ENCODE results near the gene RUSC2. TPM values are rescaled to one million over a fixed set of nuclear protein-coding genes. Genes with fewer than 3 reads are reported as not detected.

Gene RUSC2
- total and polyA plus RNA-seq, 2 donors (not counting 1 experiment from before 2014, with no cell fraction given), result 0.27 to 0.76 TPM

DNA sequence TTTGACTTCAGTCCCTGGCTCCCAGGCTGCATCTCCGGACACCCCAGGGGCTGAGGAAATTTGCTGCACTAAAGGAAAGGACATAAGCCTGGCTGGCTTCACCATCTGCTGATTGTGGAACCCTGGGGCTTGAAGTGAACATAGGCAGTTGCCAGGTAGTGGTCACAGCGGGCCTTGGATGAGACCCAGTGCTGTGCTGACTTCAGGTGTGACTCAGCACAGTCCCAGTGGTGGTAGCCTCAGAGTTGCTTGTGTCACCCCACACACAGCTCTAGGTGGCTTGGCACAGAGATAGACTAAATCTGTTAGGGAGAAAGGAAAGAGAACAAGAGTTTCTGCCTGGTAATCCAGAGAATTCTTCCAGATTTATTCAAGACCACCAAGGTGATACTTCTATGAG is 36.1 kb upstream of the RUSC2 start:
- no peaks in the 10 kb centered on the region for H3K4me1 Mint-ChIP-seq
- ChIA-PET POLR2A (no interaction called here), CTCF (no interaction called here)
- Histone ChIP-seq H3K27me3 (replicated peaks in 1 of 4; ENCODE audit: control extremely low read depth in 1 of 4, control insufficient read depth in 3 of 4, insufficient read depth in 4 of 4, low read length in 3 of 4) (peaks cover 0 to 12% (median 5%) of the 10 kb centered on the region in 4 experiments), H3K9ac (ENCODE audit: low read length) (no peak overlapping the region), H2AFZ (ENCODE audit: insufficient read depth, low read depth, low read length, poor library complexity, severe bottlenecking) (no peak overlapping the region), H3K4me1 (ENCODE audit: control insufficient read depth in 2 of 2, insufficient read depth in 2 of 2, low read length in 2 of 2) (no peaks in the 10 kb centered on the region), H4K20me1 (ENCODE audit: control insufficient read depth, insufficient read depth, low read length, poor library complexity, severe bottlenecking) (no peaks in the 10 kb centered on the region), H3K4me3 (ENCODE audit: control extremely low read depth in 1 of 5, extremely low read depth in 1 of 5, insufficient read depth in 1 of 5, low read depth in 2 of 5, low read length in 4 of 5) (no peak overlapping the region), H3K4me2 (replicated peaks; ENCODE audit: low read depth, low read length, poor library complexity, severe bottlenecking) (no peak overlapping the region), H3K79me2 (ENCODE audit: control insufficient read depth, insufficient read depth, low read length) (no peaks in the 10 kb centered on the region), H3K27ac (ENCODE audit: low read length in 2 of 2) (no peak overlapping the region), H3K36me3 (replicated peaks in 1 of 2; ENCODE audit: control extremely low read depth in 1 of 2, control insufficient read depth in 1 of 2, extremely low read depth in 1 of 2, insufficient read depth in 2 of 2, low read length in 1 of 2) (no peaks in the 10 kb centered on the region), H3K9me3 (ENCODE audit: control extremely low read depth in 1 of 3, control insufficient read depth in 2 of 3, insufficient read depth in 1 of 3, low read length in 2 of 3) (peaks cover 1 to 21% (median 7%) of the 10 kb centered on the region in 3 donors)
- 89% methylated on average over 2 of the region's 2 CpGs for WGBS (ENCODE audit: insufficient coverage)
- no peak for DNase-seq
- H3K9me3 Mint-ChIP-seq (ENCODE audit: insufficient read depth), result no peaks in the 10 kb centered on the region
- ATAC-seq (ENCODE audit: low read depth), result no peak
- no peak for TF ChIP-seq EZH2 (IDR thresholded peaks at IDR 0.05; ENCODE audit: borderline replicate concordance, insufficient read depth, low read depth, low read length, poor library complexity, severe bottlenecking)
- TF ChIP-seq, protein P1, sequence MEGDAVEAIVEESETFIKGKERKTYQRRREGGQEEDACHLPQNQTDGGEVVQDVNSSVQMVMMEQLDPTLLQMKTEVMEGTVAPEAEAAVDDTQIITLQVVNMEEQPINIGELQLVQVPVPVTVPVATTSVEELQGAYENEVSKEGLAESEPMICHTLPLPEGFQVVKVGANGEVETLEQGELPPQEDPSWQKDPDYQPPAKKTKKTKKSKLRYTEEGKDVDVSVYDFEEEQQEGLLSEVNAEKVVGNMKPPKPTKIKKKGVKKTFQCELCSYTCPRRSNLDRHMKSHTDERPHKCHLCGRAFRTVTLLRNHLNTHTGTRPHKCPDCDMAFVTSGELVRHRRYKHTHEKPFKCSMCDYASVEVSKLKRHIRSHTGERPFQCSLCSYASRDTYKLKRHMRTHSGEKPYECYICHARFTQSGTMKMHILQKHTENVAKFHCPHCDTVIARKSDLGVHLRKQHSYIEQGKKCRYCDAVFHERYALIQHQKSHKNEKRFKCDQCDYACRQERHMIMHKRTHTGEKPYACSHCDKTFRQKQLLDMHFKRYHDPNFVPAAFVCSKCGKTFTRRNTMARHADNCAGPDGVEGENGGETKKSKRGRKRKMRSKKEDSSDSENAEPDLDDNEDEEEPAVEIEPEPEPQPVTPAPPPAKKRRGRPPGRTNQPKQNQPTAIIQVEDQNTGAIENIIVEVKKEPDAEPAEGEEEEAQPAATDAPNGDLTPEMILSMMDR (IDR thresholded peaks at IDR 0.05), result no peak
- H3K27ac Mint-ChIP-seq, result no peak overlapping the region
- H3K27me3 Mint-ChIP-seq, result peaks cover 43% of the 10 kb centered on the region
- intact Hi-C loops (cut with micrococcal nuclease), result no loop called here
- no peak overlapping the region for H3K4me3 Mint-ChIP-seq

DNA sequence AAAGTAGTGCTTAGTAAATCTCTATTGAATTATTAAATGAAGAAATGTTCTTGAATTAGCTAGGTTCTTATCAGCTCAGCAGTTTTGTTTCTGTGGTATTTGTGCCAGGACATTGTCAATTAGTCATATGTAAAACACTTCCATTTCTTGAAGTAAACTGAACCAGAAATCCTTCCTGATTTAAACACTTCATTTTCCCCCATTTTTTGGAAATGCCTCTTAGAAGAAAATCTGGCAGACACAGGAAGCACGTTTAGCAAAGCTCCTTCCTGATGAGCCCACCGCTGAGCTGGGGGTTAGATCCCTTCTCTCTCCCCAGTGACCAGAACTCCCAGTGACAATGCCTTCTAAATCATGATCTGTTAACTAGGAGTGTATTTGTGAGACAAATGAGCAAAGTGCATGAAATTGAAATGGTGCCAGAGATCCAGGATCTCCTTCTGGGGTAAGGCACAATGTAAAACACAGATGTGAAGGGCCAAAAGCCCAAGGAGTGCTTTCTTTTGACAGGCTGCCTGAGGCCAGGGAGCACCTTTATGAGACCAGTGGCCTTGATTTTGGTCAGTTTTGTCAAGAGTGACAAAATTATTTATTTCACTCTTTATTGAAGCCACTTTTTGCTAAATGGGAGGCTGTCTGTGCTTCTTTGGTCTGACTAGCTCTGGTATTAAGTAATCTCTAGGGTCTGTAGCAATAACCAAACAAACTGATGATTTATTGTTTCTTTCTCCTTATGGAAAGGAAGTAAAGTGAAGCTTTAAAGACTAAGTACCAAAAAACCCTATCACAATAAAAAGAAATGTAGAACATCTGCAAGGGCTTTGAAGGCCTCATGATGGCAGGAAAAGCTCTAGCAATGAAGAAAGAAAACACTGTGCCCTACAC is 25.5 kb upstream of the RUSC2 start:
- Histone ChIP-seq H3K4me1 (ENCODE audit: control insufficient read depth in 2 of 2, insufficient read depth in 2 of 2, low read length in 2 of 2) (no peaks in the 10 kb centered on the region), H2AFZ (ENCODE audit: insufficient read depth, low read depth, low read length, poor library complexity, severe bottlenecking) (no peak overlapping the region), H3K4me2 (replicated peaks; ENCODE audit: low read depth, low read length, poor library complexity, severe bottlenecking) (no peak overlapping the region), H3K79me2 (ENCODE audit: control insufficient read depth, insufficient read depth, low read length) (no peaks in the 10 kb centered on the region), H3K9ac (ENCODE audit: low read length) (no peak overlapping the region), H3K4me3 (ENCODE audit: control extremely low read depth in 1 of 5, extremely low read depth in 1 of 5, insufficient read depth in 1 of 5, low read depth in 2 of 5, low read length in 4 of 5) (no peak overlapping the region), H3K36me3 (replicated peaks in 1 of 2; ENCODE audit: control extremely low read depth in 1 of 2, control insufficient read depth in 1 of 2, extremely low read depth in 1 of 2, insufficient read depth in 2 of 2, low read length in 1 of 2) (no peaks in the 10 kb centered on the region), H3K27me3 (replicated peaks in 1 of 4; ENCODE audit: control extremely low read depth in 1 of 4, control insufficient read depth in 3 of 4, insufficient read depth in 4 of 4, low read length in 3 of 4) (peaks cover 0 to 11% (median 4%) of the 10 kb centered on the region in 4 experiments), H3K9me3 (ENCODE audit: control extremely low read depth in 1 of 3, control insufficient read depth in 2 of 3, insufficient read depth in 1 of 3, low read length in 2 of 3) (peaks cover 3 to 24% (median 17%) of the 10 kb centered on the region in 3 donors), H3K27ac (ENCODE audit: low read length in 2 of 2) (no peak overlapping the region), H4K20me1 (ENCODE audit: control insufficient read depth, insufficient read depth, low read length, poor library complexity, severe bottlenecking) (no peaks in the 10 kb centered on the region)
- intact Hi-C loops (cut with micrococcal nuclease), result no loop called here
- Mint-ChIP-seq H3K9me3 (ENCODE audit: insufficient read depth) (peaks cover 8% of the 10 kb centered on the region), H3K4me1 (no peaks in the 10 kb centered on the region), H3K4me3 (no peak overlapping the region), H3K27me3 (peaks cover 46% of the 10 kb centered on the region), H3K27ac (no peak overlapping the region)
- POLR2A ChIA-PET, result no interaction called here
- no peak for TF ChIP-seq EZH2 (IDR thresholded peaks at IDR 0.05; ENCODE audit: borderline replicate concordance, insufficient read depth, low read depth, low read length, poor library complexity, severe bottlenecking)
- TF ChIP-seq, protein P1 (IDR thresholded peaks at IDR 0.05), result no peak
- DNase-seq, result no peak
- no peak for ATAC-seq (ENCODE audit: low read depth)
- CTCF ChIA-PET, result interaction anchor here (1.2 kb wide), 1 partner anchor 565 kb away, joined by 3 read pairs; no protein-coding TSS in a partner anchor
- 0% methylated on average over 1 of the region's 2 CpGs for WGBS (ENCODE audit: insufficient coverage)

All from B cell (primary cell).